HG02642 (cell line): ENCODE measurements around the gene CEP112.
"Not testable (repeated sequence)": the region's sequence is repeated elsewhere in the genome, so short reads cannot be mapped to it uniquely, and the experiment has no call there.

Source experiments
- ATAC-seq: cut with Tn5 transposase; IDR thresholded peaks from one replicate; pipeline ENCODE4 v1.9.1; 2021; ENCODE audit warnings: mild to moderate bottlenecking; ENCODE audit not compliant: unreplicated experiment, poor library complexity

CEP112 gene

DNA sequence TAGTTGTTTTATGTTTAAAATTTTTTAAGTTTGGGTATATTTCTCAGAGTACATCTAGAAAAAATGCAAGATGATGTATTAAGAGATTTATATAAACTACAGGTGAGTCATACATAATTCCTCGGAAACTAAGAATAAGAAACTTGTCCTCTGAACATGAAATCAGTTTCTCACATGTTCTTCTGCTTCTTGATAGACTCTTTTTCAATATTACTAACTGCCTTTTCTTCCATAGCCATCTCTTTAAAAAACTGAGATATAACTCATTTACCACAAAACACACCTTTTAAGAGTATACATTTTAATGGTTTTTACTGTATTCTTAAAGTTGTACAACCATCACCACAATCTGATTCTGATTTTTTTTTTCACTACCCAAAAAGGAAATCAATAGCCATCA lies 392.1 kb downstream of the CEP112 start:
- no peak for ATAC-seq

DNA sequence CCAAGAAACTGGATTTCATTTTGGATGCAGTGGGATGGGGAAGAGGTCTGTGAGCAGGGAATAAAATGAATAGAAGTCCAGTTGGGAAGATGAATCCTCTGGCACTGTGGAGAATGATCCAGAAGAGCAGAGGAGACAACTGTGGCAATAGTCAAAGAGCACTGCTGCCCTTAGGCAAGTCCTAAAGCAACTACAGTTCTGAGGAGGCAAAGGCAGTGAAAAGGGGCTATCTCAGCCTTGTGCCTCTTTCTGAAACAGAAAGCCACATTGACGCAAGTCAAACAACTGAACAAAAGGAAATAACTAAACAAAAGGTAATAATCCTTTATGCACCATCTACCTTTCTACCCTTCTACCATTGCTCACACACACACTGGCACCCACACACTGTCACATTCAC lies 392.5 kb downstream of the CEP112 start:
- no peak for ATAC-seq

DNA sequence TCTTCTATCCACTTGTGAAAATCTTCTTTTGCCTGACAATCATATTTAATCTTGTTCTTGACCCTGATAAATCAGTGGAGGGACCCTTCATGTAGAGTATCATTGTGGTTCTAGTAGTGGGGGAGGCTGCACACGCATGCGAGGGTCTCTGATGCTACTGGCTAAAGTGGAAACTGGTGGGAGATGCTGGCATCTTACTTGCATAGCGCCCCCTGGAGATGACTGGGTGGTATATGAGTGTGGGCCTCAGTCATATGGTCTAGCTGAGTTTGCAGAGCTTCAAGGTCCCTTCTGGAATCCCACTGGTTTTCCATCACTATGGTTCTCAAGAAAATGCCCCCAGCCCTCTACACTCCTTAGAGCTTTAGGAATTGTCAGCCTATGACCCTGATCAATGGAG lies 394.1 kb downstream of the CEP112 start:
- no peak for ATAC-seq

DNA sequence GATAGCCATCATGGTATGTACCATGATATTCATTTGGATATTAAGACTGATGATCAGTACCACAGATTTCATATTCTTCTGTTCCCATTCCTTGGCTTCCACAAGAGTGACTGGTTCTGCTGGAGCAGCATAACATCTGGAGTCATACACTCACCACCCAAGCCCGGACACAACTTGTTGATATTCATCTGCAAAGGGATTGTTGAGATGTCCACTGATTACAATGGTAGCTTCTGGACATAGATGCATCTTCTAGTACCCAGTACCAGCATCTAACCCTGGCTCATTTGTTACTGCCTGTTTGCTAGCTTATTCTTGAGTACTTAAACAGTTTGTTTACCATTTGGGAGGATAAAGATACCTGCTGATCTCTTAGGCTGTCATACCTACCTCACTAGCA lies 394.8 kb downstream of the CEP112 start:
- no peak for ATAC-seq

DNA sequence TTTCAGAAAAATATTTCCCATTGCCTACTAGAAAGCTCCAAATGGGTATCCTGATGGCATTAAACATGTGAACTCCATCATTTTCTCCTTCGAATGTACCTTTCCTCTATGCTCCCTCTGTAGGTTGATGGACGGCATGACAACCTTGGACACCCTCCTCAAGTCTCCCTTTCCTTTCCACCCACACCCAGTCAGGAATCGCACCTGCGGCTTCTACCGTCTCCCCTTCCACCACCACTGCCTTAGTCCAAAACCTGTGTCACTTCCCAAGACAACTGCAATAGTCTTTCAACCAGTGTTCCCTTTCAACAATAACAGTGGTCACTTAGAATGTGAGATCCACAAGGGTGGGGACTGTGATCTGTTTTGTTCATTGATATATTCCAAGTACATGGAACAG lies 397.4 kb downstream of the CEP112 start:
- no peak for ATAC-seq

DNA sequence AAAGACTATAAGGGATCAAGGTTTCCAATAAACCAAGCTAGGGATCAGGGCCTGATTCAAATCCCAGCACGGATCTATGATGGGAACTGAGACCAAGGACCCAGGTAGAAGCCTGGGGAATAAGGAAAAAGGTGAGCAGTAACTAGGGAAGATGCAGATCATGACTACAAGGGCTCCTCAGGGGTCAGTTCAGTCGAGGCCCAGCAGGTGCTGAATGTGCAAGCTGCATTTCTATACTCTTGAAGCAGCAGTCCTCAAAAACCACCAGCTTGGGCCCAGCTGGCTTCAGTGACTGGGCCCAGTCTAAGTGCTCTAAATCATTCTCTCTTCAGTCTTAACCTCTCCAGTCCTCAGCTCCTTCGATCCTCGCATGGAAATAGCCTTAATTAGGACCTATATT lies 401.7 kb downstream of the CEP112 start:
- no peak for ATAC-seq

DNA sequence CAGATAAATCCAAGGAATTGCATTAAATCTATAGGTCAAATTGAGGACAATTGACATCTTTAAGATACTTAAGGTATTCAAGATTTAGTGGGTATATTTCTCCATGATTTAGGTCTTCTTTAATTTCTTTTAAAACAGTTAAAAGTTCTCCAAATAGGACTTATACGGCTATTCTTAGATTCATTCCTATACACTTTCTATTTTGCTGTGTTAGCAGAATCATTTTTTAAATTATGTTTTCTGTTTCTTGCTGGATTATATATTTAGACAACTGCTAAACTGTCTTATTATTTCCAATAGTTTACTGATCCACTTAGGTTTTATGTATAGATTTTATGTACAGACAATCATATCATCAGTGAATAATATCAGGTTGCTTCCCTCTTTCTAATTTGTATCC lies 404.4 kb downstream of the CEP112 start:
- ATAC-seq, result no peak

DNA sequence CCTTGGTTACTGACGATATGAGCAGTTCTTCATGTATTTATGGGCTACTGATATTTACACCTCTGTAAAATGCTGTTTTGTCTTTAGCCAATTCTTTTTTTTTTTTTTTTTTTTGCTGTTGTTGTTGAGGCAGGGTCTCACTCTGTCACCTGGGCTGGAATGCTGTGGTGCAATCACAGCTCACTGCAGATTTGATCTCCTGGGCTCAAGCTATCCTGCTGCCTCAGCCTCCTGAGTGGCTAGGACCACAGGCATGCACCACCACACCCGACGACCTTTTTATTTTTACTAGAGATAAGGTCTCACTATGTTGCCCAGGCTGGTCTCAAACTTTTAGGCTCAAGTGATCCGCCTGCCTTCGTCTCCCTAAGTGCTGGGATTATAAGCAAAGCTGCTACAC lies 405.5 kb downstream of the CEP112 start:
- ATAC-seq, result no peak

DNA sequence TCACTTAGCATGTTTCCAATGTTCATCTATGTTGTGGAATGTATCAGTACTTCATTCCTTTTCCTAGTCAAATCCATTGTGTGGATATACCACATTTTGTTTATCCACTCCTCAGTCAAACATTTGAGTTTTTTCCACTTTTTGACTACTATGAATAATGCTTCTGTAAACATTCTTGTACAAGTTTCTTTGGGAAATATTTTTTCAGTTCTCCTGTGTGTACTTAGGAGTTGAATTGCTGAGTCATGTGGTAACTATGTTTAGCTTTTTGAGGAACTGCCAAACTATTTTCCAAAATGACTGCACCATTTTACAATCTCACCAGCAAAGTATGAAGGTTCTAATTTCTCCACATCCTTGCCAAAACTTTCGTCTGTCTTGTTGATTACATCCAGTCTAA lies 406.8 kb downstream of the CEP112 start:
- ATAC-seq, result no peak

DNA sequence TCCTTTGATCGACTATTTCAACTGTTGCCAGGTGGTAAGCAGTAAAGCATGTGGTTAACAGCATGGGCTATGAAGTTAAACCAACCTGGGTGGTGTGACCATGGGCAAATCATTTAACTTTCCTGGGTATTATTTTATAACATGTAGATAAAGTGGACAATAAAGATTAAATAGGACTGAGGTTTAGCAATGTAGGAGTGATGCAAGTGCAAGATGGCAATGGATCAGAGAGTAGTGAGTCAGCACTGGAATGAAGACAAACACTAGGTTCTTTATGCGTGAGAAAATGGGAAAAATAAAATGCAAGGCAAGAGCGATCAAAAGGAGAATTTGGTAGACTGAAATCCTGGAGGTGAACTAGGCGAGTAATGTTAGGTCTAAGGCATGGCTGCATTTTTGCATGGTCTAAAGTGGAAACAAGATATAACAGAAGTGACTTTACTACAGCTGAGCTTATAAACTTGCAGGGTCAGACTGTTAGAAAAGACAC lies 408.0 kb downstream of the CEP112 start:
- ATAC-seq, result no peak

DNA sequence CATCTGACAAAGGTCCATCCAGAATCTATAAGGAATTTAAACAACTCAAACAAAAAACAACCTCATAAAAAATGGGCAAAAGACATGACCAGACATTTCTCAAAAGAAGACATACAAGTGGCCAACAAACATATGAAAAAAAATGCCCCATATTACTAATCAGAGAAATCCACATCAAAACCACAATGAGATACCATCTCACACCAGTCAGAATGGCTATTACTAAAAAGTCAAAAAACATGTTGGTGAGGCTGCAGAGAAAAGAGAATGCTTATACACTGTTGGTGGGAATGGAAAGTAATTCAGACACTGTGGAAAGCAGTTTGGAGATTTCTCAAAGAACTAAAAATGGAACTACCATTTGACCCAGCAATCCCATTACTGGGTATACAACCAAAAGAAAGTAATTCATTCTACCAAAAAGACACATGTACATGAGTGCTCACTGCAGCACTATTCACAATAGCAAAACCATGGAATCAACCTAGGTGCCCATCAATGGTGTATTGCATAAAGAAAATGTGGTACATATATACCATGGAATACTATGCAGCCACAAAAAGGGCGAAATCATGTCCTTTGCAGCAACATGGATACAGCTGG lies 409.7 kb downstream of the CEP112 start:
- not testable (repeated sequence) for ATAC-seq

DNA sequence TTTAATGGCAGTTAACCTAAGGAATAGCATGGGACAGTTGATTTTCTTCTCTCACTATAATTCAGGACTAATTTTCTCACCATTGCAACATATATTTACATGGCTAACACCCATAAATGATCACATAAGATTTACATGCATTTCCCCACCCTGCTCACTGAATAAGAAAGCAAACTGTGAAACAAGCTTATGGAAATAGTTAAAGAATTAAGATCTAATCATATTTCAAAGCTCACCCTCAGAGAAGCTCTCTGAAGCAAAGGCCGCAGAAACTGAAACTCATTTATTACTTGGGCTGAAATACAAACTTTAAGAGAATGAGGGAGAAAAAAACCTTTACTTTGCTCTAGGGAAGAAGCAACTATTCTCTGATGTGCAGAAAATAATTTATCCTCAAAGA lies 411.8 kb downstream of the CEP112 start:
- no peak for ATAC-seq

DNA sequence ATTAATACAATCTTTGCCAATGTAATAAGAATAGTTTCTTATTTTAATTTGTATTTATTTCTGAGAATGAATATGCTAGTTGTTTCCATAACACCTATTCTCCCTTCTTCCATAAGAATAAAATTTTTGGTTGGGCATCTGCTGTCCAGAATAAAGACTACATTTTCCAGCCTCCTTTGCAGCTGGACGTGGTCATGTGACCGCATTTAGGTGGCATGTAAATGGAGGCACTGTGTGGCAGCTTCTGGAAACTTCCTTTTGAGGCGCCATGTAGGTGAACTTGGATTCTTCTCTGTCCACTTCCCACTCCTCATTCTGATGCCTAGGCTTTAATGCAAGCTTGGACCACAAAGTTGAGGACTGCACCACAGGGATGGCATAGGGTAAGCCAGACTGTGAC lies 415.0 kb downstream of the CEP112 start:
- ATAC-seq, result no peak

DNA sequence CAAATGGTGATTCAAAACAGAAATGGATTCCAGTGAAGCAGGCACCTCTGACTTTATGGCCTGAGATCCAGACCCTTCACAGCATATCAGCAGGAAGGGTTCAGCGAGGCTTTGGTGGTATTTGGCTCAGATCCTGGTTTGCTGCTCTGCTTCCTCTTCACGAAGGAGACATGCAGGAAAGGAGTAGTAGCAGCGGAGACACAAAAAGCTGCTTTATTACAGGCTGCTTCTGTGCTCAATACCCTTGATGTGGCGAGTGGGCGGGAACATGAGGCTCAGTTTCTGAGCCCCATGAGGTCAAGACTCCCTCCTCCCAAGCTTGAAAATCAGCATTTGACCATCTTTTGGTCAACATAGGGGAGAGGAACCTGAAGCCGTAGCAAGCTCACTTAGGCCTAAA lies 417.1 kb downstream of the CEP112 start:
- no peak for ATAC-seq

DNA sequence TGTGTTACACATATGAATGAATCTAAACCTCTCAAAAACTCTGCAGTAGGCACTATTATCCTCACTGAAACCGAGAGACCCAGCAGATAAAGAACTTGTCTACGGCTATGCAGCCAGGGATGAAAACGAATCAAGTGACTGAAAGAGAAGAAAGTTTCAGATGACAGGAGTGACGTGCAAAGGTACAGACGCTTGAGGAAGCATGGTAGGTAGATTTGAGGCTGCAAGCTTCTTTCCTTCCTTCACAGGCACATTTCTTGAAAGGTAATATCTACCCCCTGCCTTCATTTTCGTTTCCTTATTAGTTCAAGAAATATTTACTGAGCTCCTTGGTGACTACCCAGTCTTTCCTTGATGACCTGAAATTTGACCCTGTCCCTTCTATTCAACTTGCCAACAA lies 418.9 kb downstream of the CEP112 start:
- ATAC-seq, result no peak

DNA sequence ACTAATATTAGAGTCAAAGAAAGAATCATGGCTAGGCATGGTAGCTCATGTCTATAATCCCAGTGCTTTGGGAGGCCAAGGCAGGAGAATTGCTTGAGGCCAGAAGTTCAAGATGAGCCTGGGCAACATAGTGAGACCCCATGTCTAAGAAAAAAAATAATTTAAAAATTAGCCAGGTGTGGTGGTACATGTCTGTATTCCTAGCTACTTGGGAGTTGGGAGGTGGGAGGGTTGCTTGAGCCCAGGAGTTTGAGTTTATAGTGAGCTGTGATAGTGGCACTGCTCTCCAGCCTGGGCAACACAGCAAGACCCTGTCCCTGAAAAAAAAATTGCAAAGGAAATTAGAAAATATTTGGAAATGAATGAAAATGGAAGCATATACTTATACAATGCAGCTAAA lies 420.2 kb downstream of the CEP112 start:
- ATAC-seq, result no peak

DNA sequence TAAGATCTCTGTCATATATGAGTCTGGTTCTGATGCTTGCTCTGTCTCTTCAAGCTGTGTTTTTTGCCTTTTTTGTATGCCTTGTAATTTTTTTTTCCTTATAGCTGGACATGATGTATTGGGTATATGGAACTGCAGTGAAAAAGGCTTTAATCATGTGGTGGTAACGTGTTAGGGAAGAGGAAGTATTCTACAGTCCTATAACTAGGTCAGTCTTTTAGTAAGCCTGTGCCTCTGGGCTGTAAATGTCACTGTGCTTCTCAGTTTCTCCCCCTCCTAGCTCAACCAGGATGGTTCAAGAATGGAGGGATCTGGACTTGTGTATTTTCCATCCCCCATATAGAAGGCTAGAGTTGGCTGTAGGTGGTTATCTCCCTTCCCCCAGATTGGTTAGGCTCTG lies 428.1 kb downstream of the CEP112 start:
- no peak for ATAC-seq

DNA sequence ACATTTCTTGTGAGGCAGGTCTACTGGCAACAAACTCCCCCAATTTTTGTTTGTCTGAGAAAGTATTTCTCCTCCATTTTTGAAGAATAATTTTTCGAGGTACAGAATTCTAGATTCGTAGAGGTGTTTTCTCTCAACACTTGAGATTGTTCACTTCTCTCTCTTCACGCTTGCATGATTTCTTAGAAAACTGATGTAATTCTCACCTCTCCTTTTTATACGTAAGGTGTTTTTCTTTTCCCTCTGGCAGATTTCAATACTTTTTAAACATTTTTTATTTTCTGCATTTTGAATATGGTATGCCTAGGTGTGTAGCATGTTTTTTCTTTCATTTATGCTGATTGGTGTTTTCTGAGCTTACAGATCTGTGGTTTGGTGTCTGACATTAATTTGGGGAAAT lies 429.0 kb downstream of the CEP112 start:
- no peak for ATAC-seq

DNA sequence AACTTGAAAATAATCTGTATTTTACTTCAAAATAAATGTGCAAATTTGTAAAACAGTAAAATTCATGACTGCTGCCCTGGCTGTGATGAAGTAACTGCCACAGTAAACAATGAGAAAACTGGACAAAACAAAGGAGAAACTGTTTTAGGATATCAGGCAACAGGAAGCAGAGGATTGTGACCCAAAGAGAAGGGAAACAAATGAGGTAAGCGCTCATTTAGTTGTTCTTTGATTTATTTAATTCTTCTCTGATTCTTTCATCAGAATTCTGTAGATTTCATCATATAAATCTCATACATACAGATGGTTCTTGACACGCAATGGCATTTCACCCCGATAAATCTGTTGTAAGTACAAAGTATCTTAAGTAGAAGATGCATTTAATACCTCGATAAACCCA lies 432.4 kb downstream of the CEP112 start:
- no peak for ATAC-seq

DNA sequence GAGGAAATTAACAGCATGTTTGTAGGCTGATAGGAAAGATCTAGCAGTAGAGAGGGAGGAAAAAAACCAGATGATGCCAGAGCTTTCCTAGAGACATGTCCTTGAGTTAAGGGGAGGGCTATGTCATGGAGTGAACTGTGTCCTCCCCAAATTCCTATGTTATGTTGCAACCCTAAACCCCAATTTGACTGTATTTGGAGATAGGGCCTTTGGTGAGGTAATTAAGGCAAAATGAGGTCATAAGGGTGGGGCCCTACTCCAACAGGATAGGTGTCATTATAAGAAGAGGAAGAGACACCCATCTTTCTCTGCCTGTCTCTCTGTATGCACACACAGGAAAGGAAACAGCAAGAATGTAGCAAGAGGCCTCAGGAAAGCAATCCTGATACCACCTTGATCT lies 435.2 kb downstream of the CEP112 start:
- no peak for ATAC-seq

DNA sequence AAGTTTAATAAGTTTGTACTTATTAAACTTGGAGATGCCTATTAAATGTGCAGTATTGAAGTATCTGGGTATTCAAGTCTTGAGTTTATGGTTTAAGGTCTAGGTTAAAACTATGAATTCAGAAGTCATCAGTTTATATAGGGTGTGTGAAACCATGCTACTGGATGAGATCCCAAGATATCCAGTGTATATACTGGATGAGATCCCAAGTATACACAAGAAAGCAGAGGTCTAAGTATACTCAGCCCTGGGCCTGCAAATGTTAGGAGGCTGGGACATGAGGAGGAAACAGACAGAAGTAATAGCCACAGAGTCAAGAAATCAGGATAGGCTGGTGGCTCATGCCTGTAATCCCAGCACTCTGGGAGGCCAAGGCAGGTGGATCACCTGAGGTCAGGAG lies 436.1 kb downstream of the CEP112 start:
- ATAC-seq, result no peak

DNA sequence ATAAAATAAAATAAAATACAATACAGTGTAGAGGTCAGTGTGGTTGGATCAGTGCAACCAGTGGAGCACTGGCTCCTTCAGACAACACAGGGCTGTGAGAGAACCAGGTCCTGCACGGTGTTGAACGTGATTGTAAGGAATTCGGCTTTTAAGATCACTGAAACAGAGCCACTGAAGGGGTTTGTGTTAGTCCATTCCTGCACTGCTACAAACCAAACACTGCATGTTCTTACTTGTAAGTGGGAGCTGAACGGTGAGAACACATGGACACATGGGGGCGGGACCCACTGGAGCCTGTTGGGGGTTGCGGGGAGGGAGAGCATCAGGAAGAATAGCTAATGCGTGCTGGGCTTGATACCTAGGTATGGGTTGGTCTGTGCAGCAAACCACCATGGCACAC lies 437.3 kb downstream of the CEP112 start:
- ATAC-seq, result no peak

DNA sequence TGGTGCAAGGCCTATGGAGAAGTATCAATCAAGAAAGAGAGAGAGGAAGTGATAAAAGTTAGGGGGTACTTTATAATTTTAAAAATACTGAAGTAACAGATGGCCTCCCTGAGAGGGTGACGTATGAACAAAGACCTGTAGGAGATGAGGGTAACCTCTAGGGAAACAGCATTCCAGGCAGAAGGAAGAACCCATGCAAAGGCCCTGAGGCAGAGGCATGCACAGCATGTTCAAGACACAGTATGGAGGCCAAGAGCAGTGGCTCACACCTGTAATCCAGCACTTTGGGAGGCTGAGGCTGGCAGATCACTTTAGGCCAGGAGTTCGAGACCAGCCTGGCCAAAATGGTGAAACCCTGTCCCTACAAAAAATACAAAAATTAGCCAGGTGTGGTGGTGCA lies 437.9 kb downstream of the CEP112 start:
- ATAC-seq, result no peak
